ENCODE data around the gene CDH22. TPM values are rescaled to one million over a fixed set of nuclear protein-coding genes. Genes with fewer than 3 reads are reported as not detected.

CDH22 gene
- total RNA-seq, 2 donors from 2014 or later, result 0.22 to 0.77 TPM

DNA sequence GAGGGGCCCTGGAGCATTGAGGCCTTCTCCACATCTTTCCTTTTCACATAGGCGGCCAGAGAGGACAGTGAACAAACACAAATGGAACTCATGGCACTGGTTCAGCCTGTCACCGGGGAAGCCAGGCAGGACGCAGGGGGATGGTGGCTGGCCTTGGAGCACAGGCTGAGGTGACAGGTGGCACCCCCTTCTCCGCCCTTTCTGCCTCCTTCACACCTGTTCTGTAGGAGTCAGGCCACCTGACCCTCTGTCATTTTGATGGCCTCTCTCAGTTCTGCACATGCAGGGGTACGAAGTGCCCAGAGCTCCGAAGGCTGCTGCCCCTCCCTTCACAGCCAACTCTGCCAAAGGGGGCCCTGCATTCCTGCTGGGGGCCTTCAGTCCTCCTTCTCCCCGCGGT lies 129.4 kb downstream of the CDH22 start:
- H3K4me3 ChIP-seq (ENCODE audit: low read length), result no peak overlapping the region
- H3K36me3 ChIP-seq (ENCODE audit: control insufficient read depth, insufficient read depth, low read length), result no peaks in the 10 kb centered on the region
- H3K27ac Mint-ChIP-seq, result no peak overlapping the region
- H3K9me3 ChIP-seq (ENCODE audit: control insufficient read depth, low read length), result no peaks in the 10 kb centered on the region
- no peak overlapping the region for H3K4me3 Mint-ChIP-seq
- H3K9me3 Mint-ChIP-seq, result no peaks in the 10 kb centered on the region
- TF ChIP-seq, protein P1, sequence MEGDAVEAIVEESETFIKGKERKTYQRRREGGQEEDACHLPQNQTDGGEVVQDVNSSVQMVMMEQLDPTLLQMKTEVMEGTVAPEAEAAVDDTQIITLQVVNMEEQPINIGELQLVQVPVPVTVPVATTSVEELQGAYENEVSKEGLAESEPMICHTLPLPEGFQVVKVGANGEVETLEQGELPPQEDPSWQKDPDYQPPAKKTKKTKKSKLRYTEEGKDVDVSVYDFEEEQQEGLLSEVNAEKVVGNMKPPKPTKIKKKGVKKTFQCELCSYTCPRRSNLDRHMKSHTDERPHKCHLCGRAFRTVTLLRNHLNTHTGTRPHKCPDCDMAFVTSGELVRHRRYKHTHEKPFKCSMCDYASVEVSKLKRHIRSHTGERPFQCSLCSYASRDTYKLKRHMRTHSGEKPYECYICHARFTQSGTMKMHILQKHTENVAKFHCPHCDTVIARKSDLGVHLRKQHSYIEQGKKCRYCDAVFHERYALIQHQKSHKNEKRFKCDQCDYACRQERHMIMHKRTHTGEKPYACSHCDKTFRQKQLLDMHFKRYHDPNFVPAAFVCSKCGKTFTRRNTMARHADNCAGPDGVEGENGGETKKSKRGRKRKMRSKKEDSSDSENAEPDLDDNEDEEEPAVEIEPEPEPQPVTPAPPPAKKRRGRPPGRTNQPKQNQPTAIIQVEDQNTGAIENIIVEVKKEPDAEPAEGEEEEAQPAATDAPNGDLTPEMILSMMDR (conservative IDR thresholded peaks at IDR 0.05), result no peak
- H3K27me3 ChIP-seq (ENCODE audit: control insufficient read depth, insufficient read depth, low read length, poor library complexity, severe bottlenecking), result peaks cover 33% of the 10 kb centered on the region
- 93 to 98% methylated on average over 5 to 8 of the region's 8 CpGs for WGBS, 2 experiments (ENCODE audit: insufficient coverage in 1 of 2, insufficient read length in 1 of 2)
- H3K36me3 Mint-ChIP-seq (ENCODE audit: low read depth), result no peaks in the 10 kb centered on the region
- H3K4me1 ChIP-seq (ENCODE audit: control insufficient read depth, insufficient read depth, low read length), result no peaks in the 10 kb centered on the region
- DNase-seq, result no peak
- no peak overlapping the region for H3K9ac ChIP-seq (ENCODE audit: extremely low read depth, low read length, poor library complexity, severe bottlenecking)
- no peak overlapping the region for H3K27ac ChIP-seq (ENCODE audit: low read depth, low read length)
- no peaks in the 10 kb centered on the region for H3K4me1 Mint-ChIP-seq
- H3K27me3 Mint-ChIP-seq (ENCODE audit: insufficient read depth), result peaks cover 42% of the 10 kb centered on the region

DNA sequence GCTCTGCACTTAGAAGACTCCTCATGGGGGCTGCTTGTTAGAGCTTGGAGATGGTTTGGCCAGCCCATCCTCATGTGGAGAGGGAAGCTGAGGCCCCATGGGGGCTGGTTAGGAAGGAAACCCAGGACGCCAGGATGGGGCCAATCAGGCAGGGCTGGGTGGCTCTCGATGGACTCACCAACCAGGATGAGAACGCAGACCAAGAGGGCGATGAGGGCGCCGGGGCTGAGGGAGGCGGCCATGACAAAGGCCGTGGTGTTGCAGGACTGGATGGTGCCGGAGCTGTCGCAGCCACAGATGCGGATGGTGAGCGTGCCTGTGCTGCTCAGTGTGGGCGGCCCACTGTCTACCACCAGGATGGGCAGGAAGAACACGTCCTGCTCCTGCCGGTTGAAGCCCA lies 130.5 kb downstream of the CDH22 start:
- H3K4me1 Mint-ChIP-seq, result no peaks in the 10 kb centered on the region
- H3K4me3 ChIP-seq (ENCODE audit: low read length), result no peak overlapping the region
- H3K9me3 Mint-ChIP-seq, result no peaks in the 10 kb centered on the region
- no peak for DNase-seq
- peaks cover 52% of the 10 kb centered on the region for H3K27me3 Mint-ChIP-seq (ENCODE audit: insufficient read depth)
- WGBS, 2 experiments (ENCODE audit: insufficient coverage in 1 of 2, insufficient read length in 1 of 2), result 90 to 97% methylated on average over 11 to 15 of the region's 15 CpGs
- H3K4me1 ChIP-seq (ENCODE audit: control insufficient read depth, insufficient read depth, low read length), result no peaks in the 10 kb centered on the region
- H3K4me3 Mint-ChIP-seq, result no peak overlapping the region
- H3K9me3 ChIP-seq (ENCODE audit: control insufficient read depth, low read length), result no peaks in the 10 kb centered on the region
- H3K27ac Mint-ChIP-seq, result no peak overlapping the region
- H3K36me3 ChIP-seq (ENCODE audit: control insufficient read depth, insufficient read depth, low read length), result no peaks in the 10 kb centered on the region
- TF ChIP-seq, protein P1 (conservative IDR thresholded peaks at IDR 0.05), result no peak
- no peaks in the 10 kb centered on the region for H3K36me3 Mint-ChIP-seq (ENCODE audit: low read depth)
- H3K9ac ChIP-seq (ENCODE audit: extremely low read depth, low read length, poor library complexity, severe bottlenecking), result no peak overlapping the region
- peaks cover 44% of the 10 kb centered on the region for H3K27me3 ChIP-seq (ENCODE audit: control insufficient read depth, insufficient read depth, low read length, poor library complexity, severe bottlenecking)
- no peak overlapping the region for H3K27ac ChIP-seq (ENCODE audit: low read depth, low read length)

DNA sequence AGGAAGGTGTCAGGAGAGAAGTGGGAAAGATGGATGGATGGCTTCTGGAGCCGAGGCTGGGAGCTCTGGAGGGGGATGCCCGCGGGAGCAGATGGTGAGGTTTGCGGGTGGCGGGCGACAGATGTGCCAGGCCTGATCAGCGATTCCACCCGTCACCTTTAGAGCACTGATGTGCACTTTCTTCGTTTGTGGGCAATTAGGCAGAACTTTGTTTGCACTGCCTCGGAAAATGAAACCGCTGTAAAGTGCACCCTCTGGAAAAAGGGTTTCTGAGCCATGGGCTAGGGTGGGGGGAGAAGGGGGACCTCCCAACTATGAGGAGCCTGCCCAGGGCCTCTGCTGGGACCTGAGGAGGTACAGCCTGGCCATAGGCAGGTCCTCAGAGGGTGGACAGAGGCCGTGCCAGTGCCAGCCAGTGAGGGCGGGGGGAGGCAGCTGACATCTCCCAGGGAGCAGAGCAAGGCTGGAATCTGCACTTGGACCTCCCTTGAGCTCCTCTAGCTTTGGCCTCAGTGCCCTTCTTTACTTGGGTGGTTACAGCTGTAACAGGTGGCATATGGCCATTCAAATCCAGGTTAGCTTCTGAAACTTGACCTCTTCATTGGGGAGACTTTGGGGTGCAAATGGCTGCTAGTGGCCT lies 131.4 kb downstream of the CDH22 start:
- Mint-ChIP-seq H3K9me3 (no peaks in the 10 kb centered on the region), H3K27me3 (ENCODE audit: insufficient read depth) (peaks cover 57% of the 10 kb centered on the region), H3K36me3 (ENCODE audit: low read depth) (no peaks in the 10 kb centered on the region), H3K4me3 (no peak overlapping the region), H3K27ac (no peak overlapping the region), H3K4me1 (no peaks in the 10 kb centered on the region)
- no peaks in the 10 kb centered on the region for H3K36me3 ChIP-seq (ENCODE audit: control insufficient read depth, insufficient read depth, low read length)
- WGBS, 2 experiments (ENCODE audit: insufficient coverage in 1 of 2, insufficient read length in 1 of 2), result 91 to 93% methylated on average over 12 to 13 of the region's 13 CpGs
- no peaks in the 10 kb centered on the region for H3K9me3 ChIP-seq (ENCODE audit: control insufficient read depth, low read length)
- no peak overlapping the region for H3K4me3 ChIP-seq (ENCODE audit: low read length)
- no peak overlapping the region for H3K27ac ChIP-seq (ENCODE audit: low read depth, low read length)
- H3K27me3 ChIP-seq (ENCODE audit: control insufficient read depth, insufficient read depth, low read length, poor library complexity, severe bottlenecking), result peaks cover 53% of the 10 kb centered on the region
- no peaks in the 10 kb centered on the region for H3K4me1 ChIP-seq (ENCODE audit: control insufficient read depth, insufficient read depth, low read length)
- no peak overlapping the region for H3K9ac ChIP-seq (ENCODE audit: extremely low read depth, low read length, poor library complexity, severe bottlenecking)
- no peak for DNase-seq
- TF ChIP-seq, protein P1 (conservative IDR thresholded peaks at IDR 0.05), result no peak
